Mammary epithelial cell (primary cell): Measurements from ENCODE around the gene ATP8A2.

ENCODE experiments used
- CTCF ChIP-seq, 2 donors: IDR thresholded peaks in 1 of 2; conservative IDR thresholded peaks in 1 of 2; 2 replicates each; pipeline ENCODE4 v1.5.1; 2011 to 2012; ENCODE audit warnings: inconsistent platforms in 2 of 2, low read length in 2 of 2, mild to moderate bottlenecking in 2 of 2, control low read depth in 1 of 2, low read depth in 1 of 2; ENCODE audit not compliant: insufficient read depth in 1 of 2; ENCODE audit errors: extremely low read depth in 1 of 2
- EZH2 ChIP-seq: IDR thresholded peaks from 2 replicates; pipeline ENCODE4 v1.6.1; 2012; ENCODE audit warnings: low read length, inconsistent platforms, borderline replicate concordance

- TF ChIP-seq CTCF (conservative IDR thresholded peaks at IDR 0.05 in 1 of 2, IDR thresholded peaks at IDR 0.05 in 1 of 2; ENCODE audit: extremely low read depth in 1 of 2, insufficient read depth in 1 of 2, low read depth in 1 of 2, low read length in 2 of 2): no peak
- no peak for TF ChIP-seq EZH2
These were observed 558.9 kb downstream of the ATP8A2 start for GRCh38 chr13:25930653-25931052.
